ENCODE measurements around the gene HAGHL.

- TF ChIP-seq POLR2A (IDR thresholded peaks at IDR 0.05; ENCODE audit: low read depth, low read length) (0 out of 2 replicates have a peak, but pooled peaks have one; percentile 25), SPI1 (IDR thresholded peaks at IDR 0.05; ENCODE audit: low read depth, low read length) (no peak), POLR2AphosphoS5 (IDR thresholded peaks at IDR 0.05; ENCODE audit: low read depth, low read length) (no peak), TAF1 (IDR thresholded peaks at IDR 0.05; ENCODE audit: low read depth, low read length) (no peak), PAX5 (IDR thresholded peaks at IDR 0.05; ENCODE audit: insufficient read depth, low read length, severe bottlenecking) (no peak), POU2F2 (IDR thresholded peaks at IDR 0.05; ENCODE audit: low read depth, low read length) (no peak)
Measured at GRCh38 chr16:728131-728889, 1.4 kb downstream of the HAGHL start.

Measured in GM12891 (cell line).